HG03378 (cell line): Measurements from ENCODE around the gene ZNF254.
"Not testable (repeated sequence)": the region's sequence is repeated elsewhere in the genome, so short reads cannot be mapped to it uniquely, and the experiment has no call there.

Experiments
- ATAC-seq: cut with Tn5 transposase; IDR thresholded peaks from one replicate; pipeline ENCODE4 v1.9.1; 2021; ENCODE audit warnings: mild to moderate bottlenecking, moderate library complexity; ENCODE audit not compliant: unreplicated experiment

ZNF254 gene

DNA sequence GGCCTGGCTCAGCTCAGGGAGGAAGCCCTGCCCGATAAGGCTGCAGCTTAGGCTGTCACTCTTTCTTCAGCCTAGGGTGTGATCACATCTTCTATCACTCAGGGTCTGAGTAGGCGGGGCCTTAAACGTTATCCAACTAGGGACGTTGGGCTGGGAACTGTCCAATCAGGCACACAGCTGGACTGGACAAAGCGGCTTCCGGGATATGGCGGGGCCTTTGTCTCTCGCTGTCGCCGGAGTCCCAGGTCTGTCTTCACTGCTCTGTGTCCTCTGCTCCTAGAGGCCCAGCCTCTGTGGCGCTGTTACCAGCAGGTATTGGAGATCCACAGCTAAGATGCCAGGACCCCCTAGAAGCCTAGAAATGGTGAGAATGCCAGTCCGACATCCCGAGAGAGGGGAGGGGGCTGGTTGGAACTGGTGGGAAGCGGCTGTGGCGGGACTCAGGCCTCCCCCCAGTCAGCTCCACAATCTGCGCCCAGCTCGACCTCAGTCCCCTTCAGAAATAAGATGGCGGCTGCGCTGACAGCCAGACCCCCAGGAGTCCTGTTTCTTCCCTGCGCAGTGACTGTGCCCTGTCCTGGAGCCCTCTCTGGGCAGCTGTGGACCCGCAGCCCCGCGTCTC lies at the start of gene ZNF254:
TSS of gene ZNF254 (plus strand) at position 214 of the 622 bp plus-strand sequence. CDS start at position 335, 121 bp downstream.
- ATAC-seq = peak; percentile 99

DNA sequence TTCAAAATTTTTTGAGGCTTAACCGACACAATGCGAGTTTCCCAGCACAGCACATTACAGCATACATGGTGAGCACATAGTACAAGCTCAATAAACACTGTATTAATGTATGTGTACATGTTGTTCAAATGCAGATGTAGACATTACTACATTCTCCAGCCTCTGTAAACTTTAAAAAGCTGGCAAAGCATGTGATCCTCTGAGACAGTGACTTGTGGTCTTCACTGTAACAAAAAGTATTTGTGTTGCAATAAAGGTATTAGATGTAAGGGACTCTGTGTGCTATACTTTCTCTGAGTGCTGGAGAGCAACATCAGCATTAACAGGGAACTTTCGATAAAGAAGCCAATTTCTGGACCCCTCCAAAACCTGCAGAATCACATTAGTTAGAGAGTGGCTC lies 46.4 kb upstream of the ZNF254 start:
- ATAC-seq = no peak

DNA sequence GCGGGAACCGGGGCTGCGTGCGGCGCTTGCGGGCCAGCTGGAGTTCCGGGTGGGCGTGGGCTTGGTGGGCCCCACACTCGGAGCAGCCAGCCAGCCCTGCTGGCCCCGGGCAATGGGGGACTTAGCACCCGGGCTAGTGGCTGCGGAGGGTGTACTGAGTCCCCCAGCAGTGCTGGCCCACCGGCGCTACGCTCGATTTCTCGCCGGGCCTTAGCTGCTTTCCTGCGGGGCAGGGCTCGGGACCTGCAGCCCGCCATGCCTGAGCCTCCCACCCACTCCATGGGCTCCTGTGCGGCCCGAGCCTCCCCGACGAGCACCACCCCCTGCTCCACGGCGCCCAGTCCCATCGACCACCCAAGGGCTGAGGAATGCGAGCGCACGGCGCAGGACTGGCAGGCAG lies 45.7 kb upstream of the ZNF254 start:
- ATAC-seq = not testable (repeated sequence)

DNA sequence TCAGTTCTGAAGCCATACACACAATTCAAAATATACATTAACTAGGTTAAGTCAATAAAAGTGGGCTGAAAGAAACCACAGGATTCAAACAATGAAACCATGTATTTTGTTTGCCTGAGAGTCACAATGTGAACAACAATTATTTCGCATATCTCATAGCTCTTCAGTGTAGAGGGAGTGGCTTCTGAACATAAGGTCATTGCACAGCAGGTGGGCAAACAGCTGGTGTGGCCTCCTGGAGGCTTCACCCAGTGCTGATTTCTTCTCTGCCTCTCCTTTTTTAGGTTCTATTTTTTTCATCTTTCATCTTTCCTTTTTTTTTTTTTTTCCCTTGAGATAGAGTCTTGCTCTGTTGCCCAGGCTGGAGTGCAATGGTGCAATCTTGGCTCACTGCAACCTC lies 40.4 kb upstream of the ZNF254 start:
- no peak for ATAC-seq

DNA sequence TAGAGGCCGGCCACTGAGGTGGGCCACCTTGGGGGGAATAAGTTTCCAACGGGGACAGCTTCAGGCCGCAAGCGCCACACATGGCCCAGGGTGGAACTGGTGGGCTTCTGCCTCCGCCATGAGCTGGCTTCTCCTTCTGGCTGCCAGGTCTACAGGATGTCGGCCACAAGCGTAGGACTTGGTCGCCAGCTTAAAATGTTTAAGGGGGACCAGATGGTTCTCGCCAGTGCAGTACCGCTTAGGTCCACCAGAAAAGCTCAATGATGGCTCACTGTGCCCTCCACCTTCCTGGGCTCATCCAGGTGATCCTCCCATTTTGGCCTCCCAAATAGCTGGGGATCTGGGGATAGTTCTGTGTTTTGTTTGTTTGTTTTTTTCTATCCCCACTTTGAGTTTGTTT lies 38.7 kb upstream of the ZNF254 start:
- no peak for ATAC-seq

DNA sequence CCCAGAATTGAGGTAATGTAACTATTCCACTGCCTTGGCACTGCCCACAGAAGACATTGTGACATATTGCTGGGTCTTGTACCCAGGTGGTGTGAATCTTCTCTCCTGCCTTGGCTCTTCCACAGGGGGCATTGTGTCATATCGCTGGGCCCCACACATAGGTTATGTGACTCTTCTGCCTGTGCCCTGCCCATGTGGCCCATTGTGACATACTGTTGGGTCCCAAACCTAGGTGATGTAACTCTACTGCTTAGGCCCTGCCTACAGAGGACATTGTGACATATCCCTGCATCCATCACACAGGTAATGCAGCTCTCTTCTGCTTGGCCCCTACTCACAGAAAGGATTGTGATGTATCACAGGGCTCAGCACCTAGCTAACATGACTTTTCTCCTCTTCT lies 37.5 kb upstream of the ZNF254 start:
- no peak for ATAC-seq

DNA sequence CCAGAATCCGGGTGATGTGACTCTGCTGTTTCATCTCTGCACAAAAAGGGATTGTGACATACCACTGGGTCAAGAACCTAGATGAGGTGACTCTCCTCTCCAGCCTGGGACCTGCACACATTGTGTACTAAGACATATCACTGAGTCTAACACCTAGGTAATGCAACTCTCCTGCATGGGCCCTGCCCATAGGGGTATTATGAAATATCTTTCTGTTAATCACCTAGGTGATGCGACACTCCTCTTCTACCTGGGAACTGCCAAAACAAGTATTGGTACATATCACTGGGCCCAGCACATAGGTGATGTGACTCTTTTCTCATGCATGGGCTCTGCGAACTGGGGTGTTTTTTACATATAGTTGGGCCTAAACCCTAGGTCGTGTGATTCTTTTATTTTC lies 35.5 kb upstream of the ZNF254 start:
- ATAC-seq = no peak

DNA sequence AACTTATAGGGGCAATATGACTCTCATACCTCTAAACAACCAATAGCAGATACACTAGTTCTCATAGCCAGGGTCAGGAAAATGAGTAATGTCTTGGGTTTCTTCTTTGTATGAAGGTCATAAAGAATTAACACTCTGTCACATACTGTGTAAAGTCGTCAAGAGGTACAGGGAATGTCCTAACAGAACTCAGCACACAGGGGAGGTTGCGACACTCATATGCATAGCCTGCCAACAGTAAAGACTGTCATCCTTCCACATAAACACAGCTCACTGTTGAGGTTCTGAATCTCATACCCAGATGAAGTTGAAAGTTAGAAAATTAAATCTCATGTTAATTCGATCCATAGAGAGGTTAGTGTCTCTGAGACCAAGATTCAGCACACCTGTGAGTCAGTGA lies 34.2 kb upstream of the ZNF254 start:
- no peak for ATAC-seq

DNA sequence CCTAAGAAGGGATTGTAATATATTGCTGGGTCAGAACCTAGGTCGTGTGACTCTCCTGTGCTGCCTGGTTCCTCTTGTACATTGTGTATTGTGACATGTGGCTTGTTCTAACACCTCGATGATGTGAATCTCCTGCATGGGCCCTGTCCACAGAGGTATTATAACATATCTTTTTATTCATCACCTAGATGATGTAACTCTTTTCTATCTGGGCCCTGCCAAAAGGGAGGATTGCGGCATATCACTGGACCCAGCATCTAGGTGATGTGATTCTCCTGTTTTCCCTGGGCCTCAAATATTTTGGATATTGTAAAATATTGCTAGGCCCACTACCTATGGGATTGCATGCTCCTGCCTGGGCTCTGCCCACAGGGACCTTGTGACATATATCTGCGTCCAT lies 33.4 kb upstream of the ZNF254 start:
- no peak for ATAC-seq

DNA sequence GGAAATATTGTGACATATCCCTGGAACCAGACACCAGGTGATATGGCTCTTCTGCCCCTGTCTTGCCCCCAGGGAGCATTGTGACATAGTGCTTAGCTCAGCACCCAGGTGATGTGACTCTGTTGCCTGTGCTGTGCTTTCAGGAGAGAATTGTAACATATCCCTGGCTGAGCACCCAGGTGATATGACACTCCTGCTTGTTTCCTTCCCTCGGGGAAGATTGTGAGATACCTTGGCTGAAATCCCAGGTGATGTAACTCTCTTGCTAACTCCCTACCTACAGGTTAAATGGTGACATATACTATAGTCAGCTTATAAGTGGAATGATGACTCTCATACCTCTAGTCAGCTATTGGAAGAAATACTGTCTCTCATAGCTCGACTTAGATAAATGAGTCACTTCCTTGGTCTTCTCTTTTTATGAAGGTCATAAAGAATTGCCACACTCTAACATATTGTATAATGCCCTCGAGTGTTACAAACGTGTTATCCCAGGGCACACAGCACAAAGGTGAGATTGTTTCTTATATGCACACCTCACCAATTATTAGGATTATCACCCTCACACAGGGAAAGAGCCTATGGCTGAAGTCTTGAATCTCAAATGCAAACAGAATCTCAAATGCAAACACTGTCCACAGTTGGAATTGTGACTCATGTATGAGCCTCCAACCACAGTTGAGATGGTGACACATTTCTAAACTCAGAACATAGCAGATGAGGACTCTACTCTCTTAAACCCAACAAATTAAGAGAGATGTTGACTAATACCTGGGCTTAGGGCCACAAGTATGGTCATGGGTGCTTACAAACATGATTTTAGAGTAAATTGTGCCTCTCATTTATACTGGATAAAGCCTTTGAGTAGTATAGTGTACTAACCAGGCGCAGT lies 32.7 kb upstream of the ZNF254 start:
- peak; percentile 69 for ATAC-seq

DNA sequence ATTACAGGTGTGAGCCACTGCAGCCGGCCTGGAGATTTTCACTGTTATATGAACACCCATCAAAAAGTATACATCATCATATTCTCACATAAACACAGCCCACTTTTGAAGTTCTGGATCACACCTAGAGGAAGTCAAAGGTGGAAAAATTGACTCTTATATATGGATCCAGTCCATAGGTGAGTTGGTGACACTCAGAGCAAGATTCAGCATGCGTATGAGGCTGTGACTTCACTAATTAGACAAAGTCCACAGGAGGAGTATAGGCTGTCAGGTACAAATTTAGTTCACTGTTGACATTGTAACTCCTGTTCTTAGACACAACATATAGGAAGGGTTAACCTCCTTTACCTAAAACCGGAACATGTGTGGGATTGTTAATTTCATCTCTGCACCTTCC lies 31.4 kb upstream of the ZNF254 start:
- ATAC-seq = no peak

DNA sequence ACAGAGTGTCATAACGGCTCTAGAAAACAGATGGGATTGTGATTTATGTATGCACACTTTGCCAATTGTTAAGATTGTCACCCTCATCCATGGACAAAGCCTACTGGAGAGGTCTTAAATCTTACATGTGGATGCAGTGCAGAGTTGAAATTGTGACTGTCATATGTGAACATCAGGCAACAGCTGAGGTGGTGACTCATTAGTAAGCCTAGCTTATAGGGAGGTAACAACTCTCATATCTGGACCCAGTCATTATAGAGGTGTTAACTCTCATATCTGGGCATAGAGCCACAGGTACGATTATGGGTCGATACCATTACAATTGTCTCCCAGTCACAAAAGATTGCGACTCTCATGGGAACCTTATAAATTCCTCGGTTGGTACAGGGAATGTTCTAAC lies 29.8 kb upstream of the ZNF254 start:
- ATAC-seq = no peak

DNA sequence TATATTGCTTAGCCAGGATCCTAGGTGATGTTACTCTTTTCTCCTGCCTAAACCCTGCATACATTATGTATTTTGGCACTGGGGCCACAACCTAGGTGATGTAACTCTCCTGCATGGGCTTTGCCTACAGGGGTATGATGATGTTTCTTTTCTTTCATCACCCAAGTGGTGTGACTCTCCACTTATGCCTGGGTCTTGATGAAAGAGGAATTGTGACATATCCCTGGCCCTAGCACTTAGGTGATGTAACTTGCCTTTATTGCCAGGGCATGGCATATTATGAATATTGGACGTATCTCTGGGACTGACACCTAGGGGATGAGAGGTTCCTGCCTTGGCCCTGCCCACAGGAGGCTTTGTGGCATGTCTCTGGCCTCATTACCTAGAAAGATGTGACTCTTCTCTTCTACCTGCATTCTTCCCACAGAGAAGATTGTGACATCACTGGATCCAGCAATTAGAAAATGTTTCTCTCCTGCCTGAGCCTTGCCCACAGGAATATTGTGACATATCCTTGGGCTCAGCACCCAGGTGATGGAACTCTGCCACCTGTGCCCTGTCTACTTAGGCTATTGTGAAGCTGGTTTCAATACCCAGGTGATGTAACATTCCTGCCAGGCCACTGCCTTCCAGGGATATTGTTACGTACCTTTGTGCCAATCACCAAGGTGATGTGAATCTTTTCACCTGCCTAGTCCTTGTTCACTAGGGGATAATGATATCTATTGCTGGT lies 27.3 kb upstream of the ZNF254 start:
- ATAC-seq = no peak

DNA sequence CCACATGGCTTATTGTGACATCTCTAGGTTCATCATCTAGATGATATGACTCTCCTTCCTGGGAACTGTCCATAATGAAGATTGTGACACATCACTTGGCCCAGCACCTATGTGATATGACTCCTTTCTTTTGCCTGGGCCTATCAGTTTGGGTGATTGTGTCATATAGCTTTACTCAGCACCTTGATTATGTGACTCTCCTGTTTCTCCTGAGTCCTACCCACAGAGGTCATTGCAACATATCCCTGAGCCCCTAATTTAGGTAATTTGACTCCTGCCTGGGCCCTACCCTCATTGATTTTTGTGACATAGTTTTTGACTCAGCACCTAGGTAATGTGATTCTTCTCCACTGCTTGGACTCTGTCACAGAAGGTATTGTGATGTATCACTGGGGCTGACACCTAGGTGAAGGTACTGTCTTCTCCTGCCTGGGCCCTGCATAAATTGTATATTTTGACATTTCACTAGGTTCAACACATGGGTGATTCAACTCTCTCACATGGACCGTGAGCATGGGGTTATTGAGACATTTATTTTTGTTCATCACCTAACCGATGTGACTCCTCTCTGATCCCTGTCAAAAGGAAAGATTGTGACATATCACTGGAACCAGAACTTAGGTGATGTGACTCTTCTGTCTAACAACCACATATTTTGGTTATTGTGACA lies 26.2 kb upstream of the ZNF254 start:
- no peak for ATAC-seq

DNA sequence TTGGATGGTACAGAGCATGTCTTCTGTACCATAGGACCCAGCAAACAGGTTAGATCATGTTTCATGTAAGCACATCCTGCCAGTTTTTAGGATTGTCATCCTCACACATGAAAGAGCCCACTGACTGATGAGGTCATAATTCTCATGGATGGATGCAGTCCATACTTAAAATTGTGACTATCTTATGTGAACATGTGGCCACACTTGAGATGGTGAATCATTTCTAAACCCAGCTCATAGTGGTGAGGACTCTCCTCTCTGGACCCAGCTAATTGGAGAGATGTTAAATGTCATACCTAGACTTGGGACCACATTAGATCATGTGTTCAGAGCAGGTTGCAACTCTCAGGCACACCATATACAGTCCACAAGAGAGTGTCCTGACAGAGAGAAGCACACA lies 24.8 kb upstream of the ZNF254 start:
- no peak for ATAC-seq

DNA sequence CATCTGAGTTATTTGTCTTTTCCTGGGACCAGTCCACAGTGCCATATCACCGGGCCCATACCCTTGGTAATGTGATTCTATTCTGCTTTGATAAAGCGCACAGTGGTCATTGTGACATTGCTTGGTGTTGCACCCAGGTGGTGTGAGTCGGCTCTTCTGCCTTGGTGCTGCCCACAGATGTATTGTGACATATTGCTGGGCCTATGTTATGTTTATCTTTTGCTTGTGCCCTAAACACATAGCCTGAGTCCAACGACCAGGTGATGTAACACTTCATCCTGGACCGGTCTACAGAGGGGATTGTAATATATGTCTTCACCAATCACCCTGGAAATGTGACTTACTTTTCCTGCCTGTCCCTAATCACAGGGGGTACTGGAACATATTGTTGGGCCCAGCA lies 23.7 kb upstream of the ZNF254 start:
- no peak for ATAC-seq

DNA sequence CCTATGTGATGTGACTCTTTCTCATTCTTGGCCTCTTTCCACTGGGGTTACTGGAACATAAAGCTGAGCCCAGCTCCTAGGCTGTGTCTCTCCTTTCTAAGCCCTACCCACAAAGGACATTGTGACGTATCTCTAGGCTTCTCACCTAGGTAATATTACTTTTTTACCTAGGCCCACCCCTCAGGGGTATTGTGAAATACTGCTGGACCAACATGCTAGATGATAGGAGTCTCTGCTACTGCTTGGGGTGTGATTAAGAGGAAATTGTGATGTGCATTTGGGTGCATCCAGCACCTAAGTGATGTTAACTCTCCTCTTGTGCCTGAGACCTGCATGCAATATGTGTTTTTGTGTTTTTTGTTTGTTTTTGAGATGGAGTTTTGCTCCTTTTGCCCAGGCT lies 22.8 kb upstream of the ZNF254 start:
- ATAC-seq = no peak

DNA sequence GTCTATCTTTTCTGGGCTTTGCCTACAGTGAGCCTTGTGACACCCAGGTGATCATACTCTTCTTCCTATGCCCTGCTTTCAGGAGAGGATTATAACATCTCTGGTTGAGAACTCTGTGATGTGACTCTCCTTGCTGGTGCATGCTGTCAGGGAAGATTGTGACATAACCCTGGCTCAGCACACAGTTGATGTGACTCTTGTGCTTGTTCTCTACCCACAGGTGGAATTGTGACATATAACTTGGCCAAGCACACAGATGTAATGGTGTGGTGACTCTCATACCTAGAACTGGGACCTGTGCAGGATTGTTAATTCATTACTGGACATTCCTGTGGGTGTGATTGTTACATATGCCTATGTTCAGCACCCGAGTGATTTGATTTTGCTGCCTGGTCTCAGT lies 21.7 kb upstream of the ZNF254 start:
- no peak for ATAC-seq

DNA sequence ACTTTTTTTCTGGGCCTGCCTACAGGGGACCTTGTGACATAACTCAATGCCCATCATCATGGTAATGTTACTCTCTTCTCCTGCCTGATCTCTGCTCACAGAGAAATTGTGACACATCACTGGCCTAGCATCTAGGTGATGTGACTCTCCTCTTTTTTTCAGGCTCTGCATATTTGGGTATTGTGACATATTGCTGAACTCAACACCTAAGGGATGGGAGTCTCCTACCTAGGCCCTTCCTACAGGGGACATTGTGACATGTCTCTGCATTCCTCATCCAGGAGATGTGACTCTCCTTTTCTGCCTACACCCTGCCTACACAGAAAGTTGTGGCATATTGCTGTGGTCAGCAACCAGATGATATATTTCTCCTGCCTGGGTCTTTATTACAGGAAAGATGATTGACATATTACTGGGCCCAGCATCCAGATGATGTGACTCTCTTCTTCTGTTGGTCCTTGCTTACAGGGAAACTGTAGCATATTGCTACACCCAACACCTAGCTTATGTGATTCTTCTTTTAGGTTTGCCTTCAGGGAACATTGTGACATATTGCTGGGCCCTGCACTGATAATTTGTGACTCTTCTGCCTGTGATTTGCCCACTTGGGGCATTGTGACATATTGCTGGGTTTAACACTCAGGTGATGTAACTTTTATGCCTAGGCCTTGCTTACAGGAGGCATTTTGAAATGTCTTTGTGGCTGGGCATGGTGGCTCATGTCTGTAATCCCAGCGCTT lies 21.0 kb upstream of the ZNF254 start:
- ATAC-seq = no peak

DNA sequence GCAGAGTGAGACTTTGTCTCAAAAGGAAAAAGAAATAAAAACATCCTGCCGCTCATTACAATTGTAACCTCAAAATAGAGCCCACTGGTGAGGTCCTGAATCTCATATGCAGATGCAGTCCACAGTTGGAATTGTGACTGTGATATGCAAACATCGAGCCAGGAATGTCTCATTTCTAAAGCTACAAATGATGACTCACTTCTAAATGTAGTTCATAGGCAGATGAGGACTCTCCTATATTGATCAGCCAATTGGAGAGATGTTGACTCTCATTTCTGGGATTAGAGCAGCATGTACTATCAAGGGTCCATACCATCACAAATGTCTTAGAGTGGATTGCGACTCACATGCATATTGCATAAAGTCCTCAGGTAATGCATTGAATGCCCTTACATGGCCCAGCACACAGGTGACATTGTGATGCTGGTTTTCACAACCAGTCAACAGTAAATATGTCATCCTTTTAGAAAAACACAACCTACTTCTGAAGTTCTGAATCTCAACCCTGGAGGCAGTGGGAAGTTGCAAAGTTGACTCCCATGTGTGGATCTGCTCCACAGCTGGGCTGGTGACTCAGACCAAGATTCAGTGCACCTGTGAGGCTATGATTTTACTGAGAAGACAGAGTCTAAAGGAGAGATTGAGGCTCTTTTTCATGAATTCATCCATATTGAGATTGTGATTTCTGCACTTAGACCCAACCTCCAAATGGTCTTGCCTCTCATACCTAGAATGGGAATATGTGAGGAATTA lies 16.9 kb upstream of the ZNF254 start:
- no peak for ATAC-seq
